KOPT-K1 (cell line): ENCODE measurements around the gene VAMP5.
A peak's percentile ranks its signal among the peaks of the same experiment; 100 is the strongest.
"Not testable (repeated sequence)": the region's sequence is repeated elsewhere in the genome, so short reads cannot be mapped to it uniquely, and the experiment has no call there.

Source experiments
- H3K27ac ChIP-seq: fragments of 200-600 bp; sonication (generic); 2 replicates; pipeline ENCODE4 v1.5.1; 2016; ENCODE audit warnings: antibody characterized with exemption, mild to moderate bottlenecking, low read depth, low read length; ENCODE audit not compliant: poor library complexity, severe bottlenecking
- H3K36me3 ChIP-seq: fragments of 200-600 bp; sonication (generic); 2 replicates; pipeline ENCODE4 v1.5.1; 2017; ENCODE audit warnings: antibody characterized with exemption, mild to moderate bottlenecking, low read length, moderate library complexity; ENCODE audit not compliant: insufficient read depth
- H3K9me3 ChIP-seq: fragments of 200-600 bp; sonication (generic); 2 replicates; pipeline ENCODE4 v1.5.1; 2017; ENCODE audit warnings: antibody characterized with exemption, low read length, mild to moderate bottlenecking; ENCODE audit not compliant: insufficient read depth, poor library complexity, severe bottlenecking

VAMP5 gene

DNA sequence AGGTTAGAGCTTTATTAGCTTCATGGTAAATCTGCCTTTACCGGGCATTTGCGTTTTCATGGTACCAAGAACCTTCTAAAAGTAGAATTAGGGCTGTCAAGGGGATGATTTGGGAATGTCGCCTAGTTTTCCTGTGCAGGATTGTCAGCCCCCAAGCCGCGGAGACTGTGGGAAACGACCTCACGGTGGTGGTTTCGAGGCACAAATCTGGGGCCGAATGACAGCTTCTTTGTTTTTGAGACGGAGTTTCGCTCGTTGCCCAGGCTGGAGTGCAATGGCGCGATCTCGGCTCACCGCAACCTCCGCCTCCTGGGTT lies 31.1 kb downstream of the VAMP5 start:
- Histone ChIP-seq H3K27ac (peak overlapping the region; percentile 96), H3K9me3 (no peaks in the 10 kb centered on the region), H3K36me3 (peaks cover 33% of the 10 kb centered on the region)

- peaks cover 55% of the 10 kb centered on the region for H3K36me3 ChIP-seq
- H3K27ac ChIP-seq: not testable (repeated sequence)
Measured at GRCh38 chr2:85617723-85618122, 33.5 kb downstream of the VAMP5 start.

DNA sequence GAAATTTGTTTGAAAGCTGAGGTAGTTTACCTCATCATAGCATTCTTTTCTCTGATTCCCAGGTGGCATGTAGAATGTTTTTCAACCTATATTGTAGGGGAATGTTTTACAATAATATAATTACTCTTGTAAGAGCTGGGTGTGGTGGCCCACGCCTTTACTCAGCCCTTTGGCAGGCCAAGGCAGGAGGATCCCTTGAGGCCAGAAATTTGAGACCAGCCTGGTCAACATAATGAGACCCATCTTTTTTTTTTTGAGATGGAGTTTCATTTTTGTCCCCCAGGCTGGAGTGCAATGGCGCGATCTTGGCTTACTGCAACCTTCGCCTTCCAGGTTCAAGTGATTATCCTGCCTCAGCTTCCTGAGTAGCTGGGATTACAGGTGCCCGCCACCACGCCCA lies 35.4 kb downstream of the VAMP5 start:
- H3K36me3 ChIP-seq: peaks cover 74% of the 10 kb centered on the region

More at GRCh38 chr2:85617723-85618122, 33.5 kb downstream of the VAMP5 start:
- H3K9me3 ChIP-seq: not testable (repeated sequence)

DNA sequence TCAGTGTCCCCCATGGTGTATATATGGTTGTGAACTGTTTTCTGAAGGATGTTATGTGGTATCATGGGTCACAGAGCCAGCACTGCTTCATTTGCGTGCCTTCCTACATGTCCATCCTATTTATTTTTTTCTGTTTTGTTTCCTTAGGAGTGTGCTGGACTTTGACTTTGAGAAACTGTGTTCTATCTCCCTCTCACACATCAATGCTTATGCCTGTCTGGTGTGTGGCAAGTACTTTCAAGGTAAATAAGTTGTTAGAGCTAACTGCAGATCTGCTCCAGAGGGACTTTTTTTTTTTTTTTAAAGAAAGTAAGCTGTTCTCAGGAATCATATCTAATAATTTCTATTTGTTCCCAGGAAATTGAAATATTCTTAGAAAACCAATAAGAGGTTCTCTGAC lies 37.1 kb downstream of the VAMP5 start:
- H3K27ac ChIP-seq: no peak overlapping the region
- H3K36me3 ChIP-seq: peaks cover 91% of the 10 kb centered on the region
- H3K9me3 ChIP-seq: no peaks in the 10 kb centered on the region

More for the DNA sequence above, 35.4 kb downstream of the VAMP5 start:
- H3K9me3 ChIP-seq: no peaks in the 10 kb centered on the region
- H3K27ac ChIP-seq: no peak overlapping the region

GRCh38 chr2:85623991-85624390 lies 39.8 kb downstream of the VAMP5 start:
- H3K27ac ChIP-seq: no peak overlapping the region
- no peaks in the 10 kb centered on the region for H3K9me3 ChIP-seq
- peaks cover 100% of the 10 kb centered on the region for H3K36me3 ChIP-seq

DNA sequence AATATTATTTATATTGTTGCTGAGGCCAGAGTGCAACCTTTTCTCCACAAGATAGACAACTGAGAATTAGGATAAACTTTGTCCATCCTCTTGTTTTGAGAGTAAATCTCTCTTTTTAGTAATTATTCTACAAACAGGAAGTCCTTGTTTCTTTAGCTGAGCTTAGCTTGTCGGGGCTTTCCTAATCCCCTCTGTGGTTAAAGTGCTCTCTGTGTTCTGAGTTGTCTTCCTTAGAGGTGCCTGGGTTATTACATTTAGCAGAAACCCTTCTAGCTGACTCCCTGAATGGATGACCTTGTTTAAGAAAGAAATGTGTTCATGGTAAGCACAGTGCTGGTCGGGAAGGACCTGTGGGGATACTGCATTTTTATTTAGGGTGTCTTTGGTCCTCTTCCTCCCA lies 44.4 kb downstream of the VAMP5 start:
- peaks cover 100% of the 10 kb centered on the region for H3K36me3 ChIP-seq
- no peaks in the 10 kb centered on the region for H3K9me3 ChIP-seq
- H3K27ac ChIP-seq: no peak overlapping the region

- peaks cover 100% of the 10 kb centered on the region for H3K36me3 ChIP-seq
- no peaks in the 10 kb centered on the region for H3K9me3 ChIP-seq
- H3K27ac ChIP-seq: no peak overlapping the region
Measured at GRCh38 chr2:85631316-85631715, 47.1 kb downstream of the VAMP5 start.

- no peaks in the 10 kb centered on the region for H3K9me3 ChIP-seq
- H3K27ac ChIP-seq: no peak overlapping the region
- H3K36me3 ChIP-seq: peaks cover 100% of the 10 kb centered on the region
Measured at GRCh38 chr2:85635011-85635410, 50.8 kb downstream of the VAMP5 start.

DNA sequence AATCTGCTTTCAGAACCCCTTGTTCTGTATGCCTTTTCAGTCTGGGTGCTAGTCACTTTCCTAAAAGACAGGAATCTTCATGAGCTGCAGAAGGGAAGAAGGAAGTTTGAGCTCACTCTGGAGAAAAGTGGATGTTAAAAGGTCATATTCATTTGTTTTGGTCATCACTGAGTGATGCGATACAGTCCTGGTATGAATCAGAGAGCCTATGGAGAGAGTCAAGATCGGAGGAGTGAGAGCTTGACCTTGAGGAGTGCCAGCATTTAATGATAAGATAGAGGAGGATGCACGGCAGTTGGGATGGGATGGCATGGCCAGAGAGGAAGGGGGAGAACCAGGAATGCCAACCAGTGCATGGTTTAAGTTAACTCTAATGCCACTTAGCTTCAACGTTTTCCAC lies 51.4 kb downstream of the VAMP5 start:
- no peak overlapping the region for H3K27ac ChIP-seq

DNA sequence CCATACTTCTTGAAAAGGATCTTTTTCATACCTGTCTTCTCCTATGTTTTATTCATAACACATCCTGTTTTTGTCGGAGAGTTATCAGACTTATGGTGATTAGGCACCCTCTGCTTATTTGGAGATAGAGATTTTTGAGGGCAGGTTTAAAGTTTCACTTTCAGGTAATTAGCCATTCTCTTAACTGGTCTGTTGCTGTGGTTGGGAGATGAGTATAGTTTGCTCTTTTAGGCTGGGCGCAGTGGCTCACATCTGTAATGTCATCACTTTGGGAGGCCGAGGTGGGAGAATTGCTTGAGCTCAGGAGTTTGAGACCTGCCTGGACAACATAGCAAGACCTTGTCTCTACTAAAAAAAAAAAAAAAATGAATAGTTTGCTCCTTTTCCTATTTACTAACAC lies 58.5 kb downstream of the VAMP5 start:
- no peaks in the 10 kb centered on the region for H3K9me3 ChIP-seq
- no peak overlapping the region for H3K27ac ChIP-seq
- peaks cover 100% of the 10 kb centered on the region for H3K36me3 ChIP-seq

More for the DNA sequence above, 51.4 kb downstream of the VAMP5 start:
- H3K36me3 ChIP-seq: peaks cover 100% of the 10 kb centered on the region
- no peaks in the 10 kb centered on the region for H3K9me3 ChIP-seq
